PC-9 (cell line): Measurements from ENCODE around the gene BRD4.
"Not testable (repeated sequence)": the region's sequence is repeated elsewhere in the genome, so short reads cannot be mapped to it uniquely, and the experiment has no call there.

Source experiments
- CTCF ChIP-seq: fragments of 200-600 bp; sonication (generic); conservative IDR thresholded peaks from 2 replicates; pipeline ENCODE4 v1.6.1; 2017; ENCODE audit warnings: mixed run types, antibody characterized with exemption, mild to moderate bottlenecking, moderate library complexity
- EZH2 ChIP-seq: fragments of 200-600 bp; sonication (generic); IDR thresholded peaks from 2 replicates; pipeline ENCODE4 v1.8.0; 2017; ENCODE audit warnings: antibody characterized with exemption, low read depth

- TF ChIP-seq CTCF, EZH2: not testable (repeated sequence)
Measured at GRCh38 chr19:15363791-15364190, 31.5 kb upstream of the BRD4 start.
